Astrocyte (in vitro differentiated cells and primary cell): ENCODE data around the gene RAPGEF5. TPM values are rescaled to one million over a fixed set of nuclear protein-coding genes. Genes with fewer than 3 reads are reported as not detected.
A peak's percentile ranks its signal among the peaks of the same experiment; 100 is the strongest.

Source experiments
- DNase-seq: peaks from one replicate; pipeline ENCODE4 v3.0.0-alpha.2; 2010; ENCODE audit warnings: low read depth
- FAIRE-seq: peaks from 2 replicates; lab custom pipeline; 2011; peaks lifted over from hg19 to GRCh38; lab: Jason Lieb, UNC
- H2AFZ ChIP-seq: 2 replicates; pipeline ENCODE4 v1.6.0; 2012; ENCODE audit warnings: low read depth, low read length, inconsistent platforms
- H3K27ac ChIP-seq: 2 replicates; pipeline ENCODE4 v1.5.1; 2011; ENCODE audit warnings: low read depth, low read length, inconsistent platforms
- H3K27me3 ChIP-seq: 2 replicates; pipeline ENCODE4 v1.6.0; 2011; ENCODE audit warnings: low read length, inconsistent platforms; ENCODE audit not compliant: insufficient read depth
- H3K36me3 ChIP-seq: 2 replicates; pipeline ENCODE4 v1.5.1; 2011; ENCODE audit warnings: low read length, inconsistent platforms; ENCODE audit not compliant: insufficient read depth
- H3K4me1 ChIP-seq: 2 replicates; pipeline ENCODE4 v1.5.1; 2011; ENCODE audit warnings: low read length, inconsistent platforms; ENCODE audit not compliant: insufficient read depth
- H3K4me2 ChIP-seq: 2 replicates; pipeline ENCODE4 v1.6.0; 2012; ENCODE audit warnings: low read length, inconsistent platforms
- H3K4me3 ChIP-seq: 2 replicates; pipeline ENCODE4 v1.5.1; 2011; ENCODE audit warnings: low read depth, mild to moderate bottlenecking, low read length, inconsistent platforms; ENCODE audit not compliant: insufficient read depth
- H3K79me2 ChIP-seq: 2 replicates; pipeline ENCODE4 v1.6.0; 2012; ENCODE audit warnings: mild to moderate bottlenecking, low read length, inconsistent platforms; ENCODE audit not compliant: insufficient read depth
- H3K9ac ChIP-seq: 2 replicates; pipeline ENCODE4 v1.6.0; 2012; ENCODE audit warnings: mild to moderate bottlenecking, low read length, inconsistent platforms
- H3K9me3 ChIP-seq: 2 replicates; pipeline ENCODE4 v1.5.1; 2012; ENCODE audit warnings: low read depth, mild to moderate bottlenecking, low read length, inconsistent platforms; ENCODE audit not compliant: insufficient read depth
- H4K20me1 ChIP-seq: 2 replicates; pipeline ENCODE4 v1.6.0; 2012; ENCODE audit warnings: low read length, inconsistent platforms; ENCODE audit not compliant: insufficient read depth
- H3K27ac Mint-ChIP-seq: one replicate; pipeline ENCODE4 v1.8.0; 2021; ENCODE audit warnings: mild to moderate bottlenecking, mixed read lengths; ENCODE audit not compliant: unreplicated experiment
- H3K27me3 Mint-ChIP-seq: one replicate; pipeline ENCODE4 v1.8.0; 2021; ENCODE audit warnings: low read depth, mixed read lengths; ENCODE audit not compliant: unreplicated experiment
- H3K36me3 Mint-ChIP-seq: one replicate; pipeline ENCODE4 v1.8.0; 2021; ENCODE audit warnings: low read depth, mixed read lengths; ENCODE audit not compliant: unreplicated experiment
- H3K4me1 Mint-ChIP-seq: one replicate; pipeline ENCODE4 v1.8.0; 2021; ENCODE audit warnings: low read depth, mixed read lengths; ENCODE audit not compliant: unreplicated experiment
- H3K4me3 Mint-ChIP-seq: one replicate; pipeline ENCODE4 v1.8.0; 2021; ENCODE audit warnings: mild to moderate bottlenecking, moderate library complexity, mixed read lengths; ENCODE audit not compliant: unreplicated experiment
- H3K9me3 Mint-ChIP-seq: one replicate; pipeline ENCODE4 v1.8.0; 2021; ENCODE audit warnings: mild to moderate bottlenecking, mixed read lengths; ENCODE audit not compliant: unreplicated experiment
- EZH2 ChIP-seq: IDR thresholded peaks from 2 replicates; pipeline ENCODE4 v1.6.1; 2012; ENCODE audit warnings: mild to moderate bottlenecking, low read length, inconsistent platforms; ENCODE audit not compliant: insufficient read depth
- total RNA-seq: library from RNA; stranded (reverse); gene quantifications from 2 replicates; pipeline ENCODE4 v1.2.1, GENCODE V29; 2021
- TF ChIP-seq, protein P1 (sequence below): IDR thresholded peaks from 2 replicates; pipeline ENCODE4 v1.5.1; 2011; ENCODE audit warnings: low read depth, mild to moderate bottlenecking, inconsistent platforms, low read length, moderate library complexity; ENCODE audit not compliant: insufficient read depth

RAPGEF5 gene
- total RNA-seq, 1 donor from 2014 or later = 1.0 TPM

DNA sequence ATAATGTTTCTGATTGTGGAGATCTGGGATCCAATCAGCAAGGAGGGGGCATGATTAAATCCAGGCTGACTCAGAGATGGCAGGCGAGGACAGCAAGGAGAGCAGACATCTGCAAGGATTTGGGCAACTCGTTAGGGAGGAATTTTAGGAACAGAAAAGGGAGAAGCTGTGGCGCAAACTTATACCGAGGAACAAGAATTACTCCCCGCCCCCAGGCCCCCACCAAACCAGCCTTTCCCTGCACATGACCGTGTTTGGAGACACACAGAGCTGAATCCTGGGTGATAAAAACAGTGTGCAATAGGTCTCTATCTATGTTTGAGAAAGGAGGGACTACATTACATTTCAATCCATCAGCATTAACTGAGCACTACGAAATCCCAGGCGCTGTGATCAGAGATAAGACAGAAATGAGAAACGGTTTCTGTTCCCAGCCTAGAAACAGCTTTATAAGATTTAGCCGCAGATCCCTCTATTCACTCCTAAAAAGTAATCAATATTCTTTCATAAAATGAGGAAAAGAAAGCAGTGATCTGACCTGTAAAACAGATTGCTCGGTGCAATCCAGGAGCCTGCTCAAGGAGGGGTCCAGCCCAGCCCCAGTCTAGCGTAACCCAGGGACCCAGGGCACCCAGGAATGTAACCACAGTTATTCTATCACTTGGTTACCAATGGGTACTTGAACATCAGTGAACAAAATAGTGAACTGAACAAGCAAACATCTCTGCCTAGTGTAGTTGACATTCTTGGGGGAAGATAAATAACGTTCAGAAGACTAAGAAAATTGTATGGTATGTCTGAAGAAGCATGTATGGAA, 37.2 kb upstream of the RAPGEF5 start:
- no peaks in the 10 kb centered on the region for H3K36me3 ChIP-seq
- peaks cover 5% of the 10 kb centered on the region for H3K27me3 Mint-ChIP-seq
- H3K4me1 ChIP-seq = no peaks in the 10 kb centered on the region
- no peak for TF ChIP-seq EZH2
- TF ChIP-seq, protein P1, sequence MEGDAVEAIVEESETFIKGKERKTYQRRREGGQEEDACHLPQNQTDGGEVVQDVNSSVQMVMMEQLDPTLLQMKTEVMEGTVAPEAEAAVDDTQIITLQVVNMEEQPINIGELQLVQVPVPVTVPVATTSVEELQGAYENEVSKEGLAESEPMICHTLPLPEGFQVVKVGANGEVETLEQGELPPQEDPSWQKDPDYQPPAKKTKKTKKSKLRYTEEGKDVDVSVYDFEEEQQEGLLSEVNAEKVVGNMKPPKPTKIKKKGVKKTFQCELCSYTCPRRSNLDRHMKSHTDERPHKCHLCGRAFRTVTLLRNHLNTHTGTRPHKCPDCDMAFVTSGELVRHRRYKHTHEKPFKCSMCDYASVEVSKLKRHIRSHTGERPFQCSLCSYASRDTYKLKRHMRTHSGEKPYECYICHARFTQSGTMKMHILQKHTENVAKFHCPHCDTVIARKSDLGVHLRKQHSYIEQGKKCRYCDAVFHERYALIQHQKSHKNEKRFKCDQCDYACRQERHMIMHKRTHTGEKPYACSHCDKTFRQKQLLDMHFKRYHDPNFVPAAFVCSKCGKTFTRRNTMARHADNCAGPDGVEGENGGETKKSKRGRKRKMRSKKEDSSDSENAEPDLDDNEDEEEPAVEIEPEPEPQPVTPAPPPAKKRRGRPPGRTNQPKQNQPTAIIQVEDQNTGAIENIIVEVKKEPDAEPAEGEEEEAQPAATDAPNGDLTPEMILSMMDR = no peak
- no peaks in the 10 kb centered on the region for H3K27me3 ChIP-seq
- DNase-seq (peak; percentile 14), FAIRE-seq (no peak)
- H3K79me2 ChIP-seq = no peaks in the 10 kb centered on the region
- no peak overlapping the region for H3K4me3 Mint-ChIP-seq
- no peaks in the 10 kb centered on the region for H3K9me3 ChIP-seq
- H3K27ac ChIP-seq = no peak overlapping the region
- H3K27ac Mint-ChIP-seq = no peak overlapping the region
- H2AFZ ChIP-seq = no peak overlapping the region
- H3K4me3 ChIP-seq = no peak overlapping the region
- H3K9ac ChIP-seq = no peak overlapping the region
- no peak overlapping the region for H3K4me2 ChIP-seq
- no peaks in the 10 kb centered on the region for H4K20me1 ChIP-seq
- peaks cover 7% of the 10 kb centered on the region for H3K4me1 Mint-ChIP-seq
- no peaks in the 10 kb centered on the region for H3K36me3 Mint-ChIP-seq
- H3K9me3 Mint-ChIP-seq = no peaks in the 10 kb centered on the region

DNA sequence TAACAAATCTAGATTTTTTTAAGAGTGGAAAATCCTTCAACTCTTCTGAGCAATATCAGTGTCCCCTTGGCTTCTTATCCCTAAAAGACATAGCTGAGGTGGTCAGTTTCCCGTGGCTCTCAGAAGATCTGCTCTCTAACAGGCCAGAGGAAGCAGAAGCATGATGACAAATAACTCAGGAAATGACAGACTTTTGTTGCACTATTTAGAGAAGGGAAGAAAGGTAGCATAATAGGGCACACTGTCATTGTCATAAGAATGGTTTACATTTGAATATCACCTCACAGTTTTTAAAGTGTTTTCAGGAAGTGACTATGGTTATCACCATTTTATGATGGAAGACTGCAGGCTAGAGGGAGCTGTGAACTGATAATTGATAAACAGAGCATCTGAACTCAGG, 33.6 kb upstream of the RAPGEF5 start:
- no peaks in the 10 kb centered on the region for H3K79me2 ChIP-seq
- Mint-ChIP-seq H3K27me3 (peaks cover 1% of the 10 kb centered on the region), H3K4me1 (peaks cover 9% of the 10 kb centered on the region), H3K27ac (no peak overlapping the region), H3K4me3 (no peak overlapping the region), H3K36me3 (no peaks in the 10 kb centered on the region), H3K9me3 (no peaks in the 10 kb centered on the region)
- H3K4me2 ChIP-seq = no peak overlapping the region
- no peak overlapping the region for H2AFZ ChIP-seq
- H3K9me3 ChIP-seq = no peaks in the 10 kb centered on the region
- no peak for DNase-seq
- no peaks in the 10 kb centered on the region for H3K4me1 ChIP-seq
- H3K9ac ChIP-seq = no peak overlapping the region
- H3K36me3 ChIP-seq = no peaks in the 10 kb centered on the region
- no peaks in the 10 kb centered on the region for H3K27me3 ChIP-seq
- H3K4me3 ChIP-seq = no peak overlapping the region
- no peaks in the 10 kb centered on the region for H4K20me1 ChIP-seq
- no peak for FAIRE-seq
- no peak overlapping the region for H3K27ac ChIP-seq
- TF ChIP-seq EZH2 = no peak
- TF ChIP-seq, protein P1 = no peak

DNA sequence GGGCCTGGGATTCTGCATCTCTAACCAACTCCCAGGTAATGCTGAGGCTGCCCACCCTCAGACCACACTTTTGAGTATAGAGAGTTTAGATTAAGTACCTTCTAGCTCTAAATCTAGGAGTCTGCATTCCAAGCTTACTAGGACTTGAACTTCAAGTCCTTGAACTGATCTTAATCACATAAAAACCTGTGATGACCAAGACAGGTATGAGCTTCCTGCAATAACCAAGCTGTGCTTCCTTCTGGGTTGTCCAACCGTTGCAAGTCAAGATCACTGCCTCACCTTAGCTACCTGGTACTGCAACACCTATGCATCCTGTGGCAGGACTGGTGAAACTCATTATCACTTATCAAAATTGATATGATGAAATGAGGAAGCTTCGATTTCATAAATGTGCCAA, 32.9 kb upstream of the RAPGEF5 start:
- Mint-ChIP-seq H3K27me3 (peaks cover 2% of the 10 kb centered on the region), H3K9me3 (no peaks in the 10 kb centered on the region), H3K4me1 (peaks cover 9% of the 10 kb centered on the region), H3K4me3 (no peak overlapping the region), H3K36me3 (no peaks in the 10 kb centered on the region), H3K27ac (no peak overlapping the region)
- Histone ChIP-seq H3K4me1 (no peaks in the 10 kb centered on the region), H3K27ac (no peak overlapping the region), H3K4me2 (no peak overlapping the region), H3K4me3 (no peak overlapping the region), H3K36me3 (no peaks in the 10 kb centered on the region), H3K9ac (no peak overlapping the region), H3K9me3 (no peaks in the 10 kb centered on the region), H4K20me1 (no peaks in the 10 kb centered on the region), H3K27me3 (no peaks in the 10 kb centered on the region), H2AFZ (no peak overlapping the region), H3K79me2 (no peaks in the 10 kb centered on the region)
- DNase-seq = no peak
- no peak for TF ChIP-seq EZH2
- TF ChIP-seq, protein P1 = no peak
- no peak for FAIRE-seq
